Ammon's horn (tissue), 1 donor: Measurements from ENCODE around the gene RAB29.

Source experiments
- DNase-seq: peaks from one replicate; pipeline ENCODE4 v3.0.0-alpha.2; 2016; ENCODE audit warnings: low spot score

Gene RAB29

DNA sequence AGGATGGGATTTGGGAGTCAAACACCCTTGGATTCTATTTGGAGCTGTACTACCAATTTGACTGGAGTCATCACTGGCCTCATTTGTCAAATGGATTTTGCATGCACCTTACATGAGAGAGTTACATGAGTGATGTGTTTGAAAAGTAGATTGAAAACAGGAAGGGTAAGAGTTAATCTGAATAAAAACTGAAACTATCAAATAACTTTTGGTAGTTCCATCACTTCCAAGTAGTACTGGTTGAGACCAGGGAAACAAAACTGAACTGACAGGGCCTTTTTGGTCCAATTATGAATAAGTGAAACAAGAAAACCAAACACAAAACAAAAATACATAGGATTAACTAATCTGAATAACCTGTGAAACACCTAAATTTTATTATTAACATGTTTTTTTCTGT is 55.5 kb downstream of the RAB29 start:
- no peak for DNase-seq

DNA sequence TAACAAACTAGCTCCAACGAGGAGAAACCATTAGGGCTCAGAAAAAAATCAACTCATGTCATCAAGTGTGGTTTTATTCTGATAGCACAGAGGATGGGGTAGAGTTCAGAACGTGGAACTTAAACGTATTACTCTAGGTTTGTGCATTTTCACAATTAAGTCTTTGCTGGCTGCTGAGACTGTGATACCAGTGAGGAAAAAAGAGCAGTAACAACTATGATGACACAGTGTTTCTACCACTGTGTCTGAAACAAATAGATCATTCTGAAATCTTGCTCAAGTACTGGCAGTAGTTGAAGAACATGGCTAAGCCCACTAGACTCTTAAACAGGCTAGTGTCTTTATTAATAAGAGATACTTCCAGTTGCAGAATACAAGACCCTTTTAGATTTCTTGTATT is 56.3 kb downstream of the RAB29 start:
- no peak for DNase-seq
